Measurements from ENCODE around the gene ZNF841. TPM values are rescaled to one million over a fixed set of nuclear protein-coding genes. Genes with fewer than 3 reads are reported as not detected.
A peak's percentile ranks its signal among the peaks of the same experiment; 100 is the strongest.

The ZNF841 gene
- total and polyA plus RNA-seq, 9 of the 15 experiments (the other 6 are each of a cell fraction or from before 2014, with no cell fraction given): 3.1 to 17.1 (median 11.0) TPM

DNA sequence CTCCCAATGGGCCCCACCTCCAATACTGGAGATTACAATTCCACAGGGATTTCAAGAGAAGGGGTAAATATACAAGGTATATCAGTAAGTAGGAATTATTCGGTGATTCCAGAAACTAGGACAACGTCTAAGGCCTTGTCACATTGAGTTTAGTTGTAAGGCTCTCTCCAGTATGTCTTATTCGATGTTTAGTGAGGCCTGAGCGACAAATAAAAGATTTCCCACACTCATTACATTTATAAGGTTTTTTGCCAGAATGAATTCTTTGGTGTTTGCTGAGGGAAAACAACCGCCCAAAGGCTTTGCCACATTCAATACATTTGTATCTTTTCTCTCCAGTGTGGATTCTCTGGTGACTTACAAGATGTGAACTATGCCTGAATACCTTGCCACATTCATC, 19.1 kb upstream of the ZNF841 start:
- ChIA-PET POLR2A (no interaction called here), CTCF (ENCODE audit: low intra/inter-chr PET ratio) (no interaction called here)
- DNase-seq (ENCODE audit: extremely low read depth in 1 of 4, low spot score in 3 of 4) (no peak), ATAC-seq (no peak), FAIRE-seq (no peak)
- intact Hi-C loops (cut with micrococcal nuclease): no loop called here
- TSS peak; percentile 28 for BruUV-seq (replicated peaks)
- peaks cover 32% of the 10 kb centered on the region for H3K36me3 ChIP-seq (ENCODE audit: control insufficient read depth, insufficient read depth, low read length)
- H3K27ac ChIP-seq (ENCODE audit: extremely low read depth, low read depth, low read length): no peak overlapping the region
- no peaks in the 10 kb centered on the region for H3K27me3 ChIP-seq (ENCODE audit: control insufficient read depth in 2 of 2, insufficient read depth in 2 of 2, low read length in 2 of 2)
- peaks cover 64% of the 10 kb centered on the region for H3K9me3 ChIP-seq (replicated peaks; ENCODE audit: control insufficient read depth, insufficient read depth, low read depth, low read length)
- no peak overlapping the region for H2AFZ ChIP-seq (ENCODE audit: low read depth, low read length)
- H4K20me1 ChIP-seq (replicated peaks; ENCODE audit: control insufficient read depth, insufficient read depth, low read length): no peaks in the 10 kb centered on the region
- no peaks in the 10 kb centered on the region for H3K79me2 ChIP-seq (ENCODE audit: control insufficient read depth, insufficient read depth, low read length)
- no peaks in the 10 kb centered on the region for H3K4me1 ChIP-seq (replicated peaks in 1 of 2; ENCODE audit: control insufficient read depth in 2 of 2, insufficient read depth in 2 of 2, low read length in 2 of 2)
- no peak overlapping the region for H3K4me3 ChIP-seq
- no peak overlapping the region for H3K4me2 ChIP-seq (ENCODE audit: insufficient read depth, low read length)
- TF ChIP-seq ZNF75A (CRISPR knock-in tag; IDR thresholded peaks at IDR 0.05) (peak; percentile 90), FOXM1 (IDR thresholded peaks at IDR 0.05; ENCODE audit: low read depth) (no peak), FOXM1 (CRISPR knock-in tag; IDR thresholded peaks at IDR 0.05; ENCODE audit: low read depth) (no peak)
- in situ Hi-C loops (cut with MboI): no loop called here
- H3K9ac ChIP-seq (ENCODE audit: insufficient read depth in 1 of 2, low read depth in 2 of 2, low read length in 2 of 2): no peak overlapping the region
- WGBS (ENCODE audit: insufficient coverage, low coverage, missing lambda C conversion rate): 69% methylated on average over 5 of the region's 5 CpGs
- no peaks in the 10 kb centered on the region for H3K9me1 ChIP-seq (ENCODE audit: control insufficient read depth, insufficient read depth, low read length)

DNA sequence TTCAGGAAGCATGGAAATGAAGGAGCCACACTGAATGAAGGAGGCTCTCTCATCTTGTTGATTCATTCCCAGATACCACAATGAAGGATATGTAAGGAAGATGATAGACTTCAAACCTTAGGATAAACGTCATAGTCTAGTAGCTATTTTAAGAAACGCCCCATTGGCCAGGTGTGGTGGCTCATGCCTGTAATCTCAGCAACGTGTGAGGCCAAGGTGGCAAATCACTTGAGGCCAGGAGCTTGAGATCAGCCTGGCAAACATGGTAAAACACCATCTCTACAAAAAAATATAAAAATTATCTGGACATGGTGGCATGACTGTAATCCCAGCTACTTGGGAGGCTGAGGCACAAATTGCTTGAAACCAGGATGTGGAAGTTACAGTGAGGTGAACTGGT, 17.1 kb upstream of the ZNF841 start:
- H3K27ac ChIP-seq (ENCODE audit: extremely low read depth, low read depth, low read length): no peak overlapping the region
- peaks cover 16% of the 10 kb centered on the region for H3K36me3 ChIP-seq (ENCODE audit: control insufficient read depth, insufficient read depth, low read length)
- H3K9me3 ChIP-seq (replicated peaks; ENCODE audit: control insufficient read depth, insufficient read depth, low read depth, low read length): peaks cover 47% of the 10 kb centered on the region
- no peaks in the 10 kb centered on the region for H3K4me1 ChIP-seq (replicated peaks in 1 of 2; ENCODE audit: control insufficient read depth in 2 of 2, insufficient read depth in 2 of 2, low read length in 2 of 2)
- no peaks in the 10 kb centered on the region for H3K79me2 ChIP-seq (ENCODE audit: control insufficient read depth, insufficient read depth, low read length)
- intact Hi-C loops (cut with micrococcal nuclease): no loop called here
- POLR2A ChIA-PET: no interaction called here
- H2AFZ ChIP-seq (ENCODE audit: low read depth, low read length): no peak overlapping the region
- no peak overlapping the region for H3K4me2 ChIP-seq (ENCODE audit: insufficient read depth, low read length)
- H3K9me1 ChIP-seq (ENCODE audit: control insufficient read depth, insufficient read depth, low read length): no peaks in the 10 kb centered on the region
- BruUV-seq (replicated peaks): no TSS peak
- ATAC-seq: no peak
- no peak overlapping the region for H3K9ac ChIP-seq (ENCODE audit: insufficient read depth in 1 of 2, low read depth in 2 of 2, low read length in 2 of 2)
- H3K27me3 ChIP-seq (ENCODE audit: control insufficient read depth in 2 of 2, insufficient read depth in 2 of 2, low read length in 2 of 2): no peaks in the 10 kb centered on the region
- no peak for FAIRE-seq
- CTCF ChIA-PET (ENCODE audit: low intra/inter-chr PET ratio): no interaction called here
- DNase-seq (ENCODE audit: extremely low read depth in 1 of 4, low spot score in 3 of 4): no peak
- in situ Hi-C loops (cut with MboI): no loop called here
- 2% methylated on average over 3 of the region's 3 CpGs for WGBS (ENCODE audit: insufficient coverage, low coverage, missing lambda C conversion rate)
- H3K4me3 ChIP-seq: no peak overlapping the region
- no peaks in the 10 kb centered on the region for H4K20me1 ChIP-seq (replicated peaks; ENCODE audit: control insufficient read depth, insufficient read depth, low read length)
- TF ChIP-seq L3MBTL2 (IDR thresholded peaks at IDR 0.05) (peak; percentile 58), NR2C2 (CRISPR knock-in tag; IDR thresholded peaks at IDR 0.05) (no peak), NR2C2 (tag; IDR thresholded peaks at IDR 0.05) (no peak)
